ENCODE measurements around the gene DTX3L.

GRCh38 chr3:122553171-122553570 lies 11.0 kb upstream of the DTX3L start:
- TF ChIP-seq POLR2A (IDR thresholded peaks at IDR 0.05; ENCODE audit: low read depth, low read length): no peak
- TF ChIP-seq TAF1 (IDR thresholded peaks at IDR 0.05; ENCODE audit: borderline replicate concordance, low read depth, low read length): no peak
